Activated CD4-positive, alpha-beta T cell treated with anti-CD3 and anti-CD28 coated beads, Interleukin-2, amount 50 U/mL, for 16 hours (primary cell): ENCODE results near the gene IFIT5.
"Not testable (repeated sequence)": the region's sequence is repeated elsewhere in the genome, so short reads cannot be mapped to it uniquely, and the experiment has no call there.

Experiments used
- DNase-seq: peaks from one replicate; pipeline ENCODE4 v3.0.0-alpha.2; 2020

Gene IFIT5, protein sequence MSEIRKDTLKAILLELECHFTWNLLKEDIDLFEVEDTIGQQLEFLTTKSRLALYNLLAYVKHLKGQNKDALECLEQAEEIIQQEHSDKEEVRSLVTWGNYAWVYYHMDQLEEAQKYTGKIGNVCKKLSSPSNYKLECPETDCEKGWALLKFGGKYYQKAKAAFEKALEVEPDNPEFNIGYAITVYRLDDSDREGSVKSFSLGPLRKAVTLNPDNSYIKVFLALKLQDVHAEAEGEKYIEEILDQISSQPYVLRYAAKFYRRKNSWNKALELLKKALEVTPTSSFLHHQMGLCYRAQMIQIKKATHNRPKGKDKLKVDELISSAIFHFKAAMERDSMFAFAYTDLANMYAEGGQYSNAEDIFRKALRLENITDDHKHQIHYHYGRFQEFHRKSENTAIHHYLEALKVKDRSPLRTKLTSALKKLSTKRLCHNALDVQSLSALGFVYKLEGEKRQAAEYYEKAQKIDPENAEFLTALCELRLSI

DNA sequence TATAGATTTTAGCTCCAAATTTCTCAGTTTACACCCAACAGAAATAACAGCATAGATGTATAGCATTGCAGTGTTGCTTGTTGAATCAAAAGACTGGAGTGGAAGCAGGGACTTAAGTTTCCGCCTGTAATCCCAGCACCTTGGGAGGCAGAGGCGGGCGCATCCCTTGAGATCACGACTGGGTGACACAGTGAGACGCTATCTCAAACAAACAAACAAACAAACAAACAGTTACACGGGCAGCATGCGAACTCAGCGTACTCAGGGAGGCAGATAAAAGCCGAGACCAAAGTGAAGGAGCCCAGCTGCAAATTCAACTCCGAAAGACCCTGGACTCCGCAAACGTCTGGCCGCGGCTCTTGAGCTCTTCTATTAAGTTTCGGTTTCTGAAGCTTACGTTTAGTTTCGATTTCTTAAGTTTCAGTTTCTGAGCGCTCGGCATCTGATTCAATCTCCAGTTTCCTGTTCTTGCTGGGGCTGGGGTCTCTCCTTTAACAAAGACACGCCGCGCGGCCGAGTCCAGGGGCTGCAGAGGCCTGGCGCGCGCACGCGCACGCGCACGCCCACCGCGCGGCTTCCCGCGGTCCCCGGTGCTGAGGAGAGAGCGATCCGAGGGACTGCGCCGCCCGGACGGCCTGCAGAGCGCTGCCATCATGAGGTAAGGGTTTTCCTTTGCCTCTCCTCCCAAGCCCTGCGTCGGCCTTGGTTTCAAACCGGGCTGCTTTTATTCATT is at the start of gene IFIT5:
Gene IFIT5 (plus strand): TSS at position 423 of the 733 bp plus-strand sequence. CDS start 231 bp downstream, at position 654.
- DNase-seq: peak; percentile 63

DNA sequence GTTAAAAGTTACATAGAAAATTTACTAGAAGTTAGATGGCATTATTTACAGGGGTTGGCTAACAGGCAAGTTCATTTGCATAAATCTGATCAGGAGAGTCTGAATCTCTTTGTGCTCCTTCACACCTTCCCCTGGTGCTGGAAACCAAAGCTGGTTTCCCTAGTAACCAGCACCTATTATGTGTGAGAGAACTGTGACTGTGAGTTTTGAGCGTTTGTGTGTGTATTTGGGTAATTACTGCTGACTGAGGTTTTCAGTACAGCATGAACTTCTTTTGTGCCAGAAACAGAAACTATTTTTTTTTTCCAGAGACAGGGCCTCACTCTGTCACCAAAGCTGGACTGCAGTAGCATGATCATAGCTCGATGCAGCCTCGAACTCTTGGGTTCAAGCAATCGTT is 46.8 kb upstream of the IFIT5 start:
- DNase-seq: peak; percentile 30

DNA sequence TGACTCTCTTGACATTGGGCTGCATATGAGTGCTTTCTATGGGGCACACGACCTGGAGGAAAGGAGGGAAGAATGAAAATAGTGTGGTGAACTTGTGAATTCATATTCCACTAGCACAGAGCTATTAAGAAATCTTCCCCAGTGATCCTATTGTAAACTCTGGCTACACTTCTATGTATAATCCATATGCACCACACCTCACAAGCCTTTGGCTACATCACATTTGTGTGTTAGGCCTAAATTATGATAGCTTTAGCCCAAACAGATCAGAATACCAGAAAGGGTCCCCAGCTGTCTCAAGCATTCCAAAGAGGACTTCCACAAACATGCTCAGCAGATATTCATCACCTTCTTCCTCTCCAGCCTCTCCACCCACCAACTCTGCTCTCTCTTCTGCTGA is 46.2 kb upstream of the IFIT5 start:
- no peak for DNase-seq

DNA sequence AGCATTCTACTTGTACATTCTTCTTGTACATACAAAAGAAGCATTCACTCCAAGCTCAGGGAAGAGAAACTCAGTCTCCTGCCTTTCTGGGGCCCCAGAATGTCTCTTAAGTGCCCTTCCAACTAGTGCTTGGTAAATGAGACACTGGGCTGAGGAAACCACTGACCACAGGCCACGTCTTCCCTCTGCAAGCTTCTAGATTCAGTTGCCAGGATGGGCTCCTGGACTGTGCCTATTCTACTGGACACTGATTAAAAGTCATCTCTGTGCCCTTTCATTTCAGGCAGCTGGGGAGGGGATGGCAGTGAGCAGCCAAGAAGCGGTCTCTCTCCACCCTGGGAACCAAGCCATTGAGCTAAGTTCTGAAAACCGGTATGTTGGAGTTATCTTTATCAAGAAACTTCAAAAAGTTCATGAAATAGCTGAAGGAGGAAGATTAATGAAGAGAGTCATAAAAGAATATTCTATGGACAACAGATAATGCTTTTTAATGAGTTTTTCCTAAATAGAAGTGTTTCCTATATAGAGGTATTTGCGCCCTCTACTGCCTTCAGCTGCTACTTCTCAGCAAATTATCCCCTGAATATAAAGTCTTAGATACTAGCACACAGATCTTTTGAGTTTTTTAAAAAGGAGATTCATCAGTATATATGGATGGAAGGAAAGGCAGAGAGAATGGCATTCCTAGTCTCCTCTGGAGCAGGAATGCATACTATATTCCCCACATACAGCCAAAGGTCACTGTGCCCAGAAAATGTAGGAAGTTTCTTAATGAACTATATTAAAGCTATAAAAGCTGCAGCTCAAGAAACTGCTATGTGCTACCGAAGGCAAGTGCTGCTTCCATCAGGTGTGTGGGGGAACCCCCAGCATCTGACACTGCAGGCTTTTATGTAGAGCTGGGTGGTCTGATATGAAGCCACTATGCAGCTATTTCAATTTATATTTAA is 44.9 kb upstream of the IFIT5 start:
- DNase-seq: no peak

DNA sequence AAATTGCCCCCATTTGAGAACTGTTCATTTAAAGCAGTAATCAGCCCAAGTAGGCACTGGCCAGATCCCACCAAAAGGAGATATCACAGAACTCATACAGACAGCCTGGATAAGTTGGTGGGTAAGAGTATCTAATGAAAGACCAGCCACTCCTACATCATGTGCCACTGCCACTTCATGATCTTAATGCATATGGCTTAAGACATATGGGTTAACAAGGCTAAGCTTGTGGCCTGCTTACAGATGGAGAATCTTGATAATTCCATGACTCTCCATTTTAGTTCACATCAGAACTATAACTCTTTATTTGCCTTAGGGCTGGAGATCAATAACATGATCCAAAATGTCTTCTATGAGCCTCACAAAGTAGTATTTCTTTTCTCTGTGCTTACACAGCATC is 43.3 kb upstream of the IFIT5 start:
- no peak for DNase-seq

DNA sequence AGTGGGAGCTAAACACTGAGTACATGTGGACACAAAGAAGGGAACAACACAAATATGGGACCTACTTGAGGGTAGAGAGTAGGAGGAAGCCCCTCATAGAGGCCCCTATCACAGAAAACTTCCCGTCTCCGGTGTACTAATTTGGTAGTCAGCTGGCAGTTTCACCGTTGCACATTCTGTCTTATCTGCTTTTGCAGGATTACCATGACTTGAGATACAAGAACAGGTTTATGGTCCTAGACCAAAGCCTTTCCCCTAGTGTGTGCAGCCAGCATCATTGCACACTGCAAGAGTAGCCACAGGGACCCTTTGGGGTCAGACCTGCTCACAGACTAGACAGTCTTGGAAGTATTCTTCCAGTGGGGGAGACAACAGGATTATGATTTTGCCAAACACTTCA is 42.4 kb upstream of the IFIT5 start:
- DNase-seq: no peak

DNA sequence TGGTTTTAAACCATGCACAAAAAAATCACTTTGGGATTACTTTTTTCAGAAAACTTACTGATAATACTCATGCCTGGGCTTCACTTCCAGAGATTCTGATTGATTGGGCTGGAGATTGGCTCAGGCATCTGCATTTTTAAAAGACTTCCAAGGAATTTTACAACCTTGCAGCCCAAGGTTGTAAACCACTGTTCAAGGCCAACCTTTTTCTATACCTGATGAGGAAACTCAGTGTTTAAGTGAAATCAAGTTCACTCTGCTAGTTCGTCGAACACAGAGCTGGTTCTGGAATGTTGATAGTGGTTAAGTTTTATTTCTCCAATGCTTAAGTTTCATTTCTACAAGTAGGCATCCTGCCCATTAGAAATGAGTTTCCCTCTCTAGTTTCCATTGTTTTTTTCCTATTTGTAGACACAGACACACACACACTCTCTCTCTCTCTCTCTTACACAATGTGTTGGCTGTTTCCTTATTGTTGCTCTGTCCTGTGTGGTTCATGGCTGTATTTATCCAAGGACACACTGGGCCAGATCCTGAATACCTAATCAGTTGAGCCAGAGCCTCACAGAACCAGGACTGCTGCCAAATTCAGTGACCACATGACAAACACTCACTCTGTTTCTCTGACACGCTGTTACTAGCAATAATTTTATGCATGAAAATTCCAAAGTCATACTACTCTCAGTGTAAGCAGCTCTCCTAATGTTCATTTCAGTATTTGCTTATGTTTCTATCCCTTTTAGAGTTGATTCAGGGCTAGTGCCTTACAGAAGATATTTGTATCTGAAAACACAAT is 40.3 kb upstream of the IFIT5 start:
- no peak for DNase-seq

DNA sequence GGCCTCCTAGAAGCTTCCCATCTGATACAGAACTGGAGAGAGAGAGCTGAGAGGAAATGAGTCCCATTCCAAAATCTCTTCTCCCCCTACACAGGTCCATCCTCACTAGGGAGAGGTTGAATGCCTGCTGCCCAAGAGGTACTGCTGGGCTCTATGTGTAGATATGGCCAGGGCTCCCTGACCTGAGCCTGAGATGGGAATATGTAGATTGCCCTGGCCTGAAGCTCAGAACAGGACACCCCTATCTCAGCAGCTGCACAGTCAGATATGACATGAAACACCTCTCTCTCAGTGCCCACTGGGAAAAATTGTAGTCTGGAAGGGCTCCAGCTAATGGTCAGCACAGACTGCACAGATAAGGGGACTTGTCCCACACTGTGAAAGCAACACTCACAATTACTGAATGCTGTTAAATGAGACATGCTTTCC is 39.6 kb upstream of the IFIT5 start:
- DNase-seq: no peak

DNA sequence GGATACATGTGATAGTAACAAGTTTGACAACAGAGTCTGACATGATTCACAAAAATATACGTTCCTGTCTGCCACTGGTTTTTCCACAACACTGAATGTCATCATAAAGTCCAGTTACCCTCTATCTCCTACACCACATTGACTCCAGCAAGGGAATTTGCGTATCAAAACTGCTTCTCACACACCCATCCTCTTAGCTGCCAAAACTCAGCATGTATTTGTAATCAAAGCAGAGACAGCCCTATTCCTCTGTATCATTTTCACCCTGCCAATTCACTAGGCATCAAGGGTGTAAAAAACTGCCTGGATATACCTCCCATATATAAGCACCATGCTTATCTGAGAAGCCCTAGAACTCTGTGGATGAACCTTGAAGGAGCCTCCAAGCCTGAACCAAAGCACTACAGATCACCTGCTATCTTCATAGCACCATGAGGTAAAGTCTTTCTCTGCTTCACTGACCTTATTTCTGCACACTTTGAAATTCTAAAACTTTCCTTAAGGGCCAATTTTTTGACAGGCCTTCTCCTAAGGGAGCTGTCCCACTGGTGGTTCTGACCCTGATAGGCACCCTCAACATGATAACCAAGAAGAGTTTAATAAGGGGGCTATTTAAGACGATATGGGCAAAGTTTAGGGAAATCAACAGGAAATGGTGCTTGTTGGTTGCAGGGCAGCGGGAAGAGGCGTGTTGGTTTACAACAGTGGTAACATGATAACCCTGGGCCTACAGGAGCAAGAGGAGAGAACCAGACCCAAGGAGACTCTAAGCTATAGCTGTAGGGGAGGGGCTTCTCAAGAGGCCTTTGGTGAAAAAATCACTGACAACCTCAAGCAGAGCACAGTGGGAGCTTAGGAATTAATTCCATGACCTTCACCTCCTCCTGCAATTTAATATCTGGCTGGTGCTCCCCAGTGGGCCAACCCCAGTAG is 36.4 kb upstream of the IFIT5 start, which contains the start of gene IFIT1B:
Gene IFIT1B (plus strand): TSS at position 352 of the 933 bp plus-strand sequence. CDS start 80 bp downstream, at position 432.
- DNase-seq: no peak

DNA sequence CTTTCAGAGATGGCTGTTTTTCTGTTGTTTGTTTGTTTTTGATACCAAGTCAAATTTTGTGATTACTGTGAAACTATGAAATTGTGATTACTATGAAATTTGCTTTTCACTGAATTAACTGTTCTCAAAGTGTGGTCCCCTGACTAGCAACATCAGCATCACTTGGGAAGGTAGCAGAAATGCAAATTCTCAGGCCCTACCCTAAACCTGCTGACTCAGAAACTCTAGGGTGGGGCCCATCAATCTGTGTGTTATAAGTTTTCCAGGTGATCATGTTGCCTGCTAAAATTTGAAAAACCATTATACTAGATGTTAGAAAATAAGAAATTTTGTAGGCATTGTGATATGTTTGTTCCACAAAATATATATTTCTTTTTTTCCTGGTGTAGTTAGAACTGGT is 35.3 kb upstream of the IFIT5 start:
- DNase-seq: no peak

DNA sequence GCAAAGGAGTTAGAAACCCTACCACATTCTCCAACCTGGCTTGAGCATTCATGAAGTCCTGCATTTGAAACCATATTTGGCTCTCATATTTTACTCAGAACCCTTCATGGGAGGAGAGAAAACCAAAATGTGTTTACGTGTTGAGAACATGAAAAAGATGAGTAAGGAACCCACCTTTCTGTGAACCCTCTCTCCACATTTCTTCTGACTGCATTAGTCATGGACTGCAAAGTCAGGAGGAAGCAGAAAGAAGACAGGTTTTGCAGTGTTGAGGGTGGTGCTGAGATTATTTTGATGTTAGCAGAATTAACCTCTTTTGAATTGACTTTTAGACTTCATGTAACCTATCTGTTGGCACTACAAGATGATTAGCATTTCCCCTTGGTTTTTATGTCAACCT is 31.6 kb upstream of the IFIT5 start:
- no peak for DNase-seq

DNA sequence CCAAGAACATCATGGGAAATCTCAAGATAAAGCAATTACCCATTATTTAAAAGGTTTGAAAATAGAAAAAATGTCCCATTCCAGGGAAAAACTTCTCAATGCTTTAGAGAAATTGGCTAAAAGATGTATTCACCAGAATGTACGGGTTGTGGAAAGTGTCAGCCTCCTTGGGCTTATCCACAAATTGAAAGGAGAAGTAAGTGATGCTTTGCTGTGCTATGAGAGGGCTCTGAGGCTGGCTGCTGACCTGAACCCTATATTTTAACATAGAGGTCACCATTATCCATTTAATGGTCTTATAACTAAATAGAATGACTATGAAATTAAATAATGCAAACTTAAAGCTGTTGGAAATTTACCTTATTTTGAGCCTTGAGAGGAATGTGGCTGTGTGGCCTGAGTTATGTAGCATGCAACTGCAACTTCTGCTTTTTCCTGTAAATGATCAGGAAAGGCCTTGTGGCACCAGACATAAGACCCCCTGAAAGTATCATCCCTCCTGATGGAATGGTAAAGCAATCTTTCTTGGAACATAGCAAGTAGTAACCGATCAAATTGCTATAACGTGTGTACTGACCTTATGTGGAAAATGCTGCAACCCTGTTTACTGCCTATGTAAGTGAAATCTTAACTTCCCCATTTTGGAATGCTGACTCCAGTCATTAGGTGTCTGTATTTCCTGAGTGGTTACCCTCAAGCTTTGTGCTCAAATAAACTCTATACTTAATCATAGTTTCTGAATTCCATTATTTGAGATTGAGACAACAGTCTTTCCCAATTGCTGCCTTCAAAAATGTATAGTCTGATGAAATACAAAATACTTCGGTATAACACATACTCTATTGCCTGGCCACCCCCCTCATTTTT is 29.7 kb upstream of the IFIT5 start:
- DNase-seq: no peak

DNA sequence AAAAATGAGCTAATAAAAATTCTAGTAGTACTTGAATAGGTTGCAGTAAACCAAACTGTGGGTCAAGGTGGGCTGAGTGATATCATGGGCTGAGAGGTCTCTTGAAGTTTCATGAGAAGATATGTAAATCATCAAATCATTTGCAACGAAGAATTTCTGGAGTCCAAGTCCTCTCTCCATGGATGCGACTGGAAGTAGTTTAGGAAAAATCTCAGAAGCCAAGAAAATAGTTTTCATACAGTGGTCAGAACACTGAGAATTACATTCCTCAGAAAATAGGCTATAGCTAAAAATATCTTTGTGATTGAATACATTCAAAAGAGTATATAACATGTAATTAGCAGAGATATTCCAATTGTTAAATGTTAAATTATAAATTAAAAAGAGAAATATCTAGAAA is 25.6 kb upstream of the IFIT5 start:
- no peak for DNase-seq

DNA sequence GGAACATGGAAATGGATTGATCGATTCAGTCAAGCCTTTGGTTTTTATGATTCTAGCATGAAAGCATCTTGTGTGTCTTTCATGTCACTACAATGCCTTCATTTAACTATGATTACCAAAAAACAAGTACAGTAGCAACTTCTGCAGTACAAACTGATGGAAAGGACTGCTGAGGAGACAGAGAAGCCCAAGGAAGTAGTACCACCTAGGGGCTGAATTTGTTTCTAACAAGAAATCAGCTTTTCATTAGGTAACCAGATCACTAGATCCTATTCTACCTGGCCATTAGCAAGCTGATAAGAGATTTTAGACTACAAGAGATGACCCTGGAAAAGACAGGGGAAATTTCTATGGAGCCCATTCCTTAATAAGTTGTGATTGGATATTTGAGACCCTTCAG is 25.1 kb upstream of the IFIT5 start:
- DNase-seq: no peak

DNA sequence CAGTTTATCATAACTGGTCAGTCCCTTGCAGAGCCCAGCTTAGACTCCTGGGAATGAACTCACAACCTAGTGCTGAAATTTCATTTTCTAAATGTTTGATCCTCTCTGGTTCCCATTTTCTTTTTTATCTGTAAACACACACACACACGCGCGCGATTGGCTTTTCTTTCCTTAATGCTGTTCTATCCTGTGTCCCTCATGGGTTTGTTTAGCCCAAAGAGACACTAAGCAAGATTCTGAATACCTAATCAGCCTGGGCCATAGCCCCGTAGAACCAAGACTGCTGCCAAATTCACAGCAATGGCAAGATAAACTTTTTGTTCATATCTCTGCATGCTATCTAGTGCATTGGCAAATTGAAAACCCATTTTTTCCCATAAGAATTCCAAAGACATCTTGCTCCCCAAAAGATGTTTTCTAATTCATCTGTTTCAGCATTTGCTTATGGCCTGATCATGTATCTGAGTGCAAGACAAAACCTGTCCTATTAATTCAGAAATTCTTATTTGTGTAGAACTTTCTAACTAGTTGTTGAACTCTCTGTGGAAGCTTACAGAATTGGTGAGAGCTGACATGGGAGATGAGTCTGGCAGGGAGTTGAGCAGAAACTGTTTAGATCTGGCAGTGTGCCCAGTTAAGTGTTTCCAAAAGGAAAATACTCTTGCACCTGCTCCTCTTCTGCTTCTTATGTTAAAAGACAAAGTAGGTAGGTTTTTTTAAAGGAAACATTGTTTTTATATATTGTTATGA is 23.7 kb upstream of the IFIT5 start:
- DNase-seq: no peak

DNA sequence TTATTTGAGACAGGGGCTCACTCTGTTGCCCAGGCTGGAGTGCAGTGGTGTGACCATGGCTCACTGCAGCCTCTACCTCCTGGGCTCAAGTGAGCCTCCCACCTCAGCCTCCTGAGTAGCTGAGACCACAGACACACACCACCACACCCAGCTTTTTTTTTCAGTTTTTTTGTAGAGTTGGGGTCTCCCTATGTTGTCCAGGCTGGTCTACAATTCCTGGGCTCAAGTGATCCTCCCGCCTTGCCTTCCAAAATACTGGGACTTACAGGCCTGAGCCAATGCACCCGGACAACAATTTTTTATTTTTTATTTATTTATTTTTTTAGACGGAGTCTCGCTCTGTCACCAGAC is 23.2 kb upstream of the IFIT5 start:
- DNase-seq: not testable (repeated sequence)

DNA sequence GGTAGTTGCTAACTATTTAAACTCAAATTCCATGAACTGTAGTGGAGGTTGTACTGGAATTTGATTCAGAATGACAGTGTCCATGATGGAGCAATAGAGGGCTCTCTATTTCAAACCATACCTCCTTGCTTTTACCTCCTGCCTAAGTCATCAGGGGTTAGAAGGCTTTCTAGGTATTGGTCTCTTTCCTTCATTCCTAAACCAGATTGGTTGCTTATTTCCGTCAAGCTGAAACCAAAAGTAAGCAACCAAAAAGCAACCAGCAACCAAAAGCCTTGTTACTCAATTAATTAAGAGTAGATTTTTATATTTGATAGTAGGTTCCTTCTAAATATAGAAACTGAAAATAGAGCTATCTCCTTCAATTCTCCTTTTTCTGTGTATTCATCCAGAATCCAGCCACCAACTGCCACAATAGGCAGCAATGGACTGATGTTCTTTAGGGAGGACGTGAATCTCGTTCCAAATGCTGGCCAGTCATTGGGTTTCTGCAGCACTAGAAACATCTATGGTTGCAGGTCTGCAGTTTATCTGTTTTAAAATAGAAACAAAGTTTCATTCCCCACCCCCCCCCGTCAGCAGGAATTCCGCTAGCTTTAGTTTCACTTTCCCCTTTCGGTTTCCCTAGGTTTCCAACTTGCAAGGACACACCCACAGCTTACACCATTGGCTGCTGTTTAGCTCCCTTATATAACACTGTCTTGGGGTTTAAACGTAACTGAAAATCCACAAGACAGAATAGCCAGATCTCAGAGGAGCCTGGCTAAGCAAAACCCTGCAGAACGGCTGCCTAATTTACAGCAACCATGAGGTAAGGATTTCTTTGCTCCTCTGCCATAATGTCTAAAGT is 22.2 kb upstream of the IFIT5 start, which contains the start of gene IFIT1:
Gene IFIT1 (plus strand): TSS at position 717 of the 850 bp plus-strand sequence. CDS start 90 bp downstream, at position 807.
- peak; percentile 46 for DNase-seq

DNA sequence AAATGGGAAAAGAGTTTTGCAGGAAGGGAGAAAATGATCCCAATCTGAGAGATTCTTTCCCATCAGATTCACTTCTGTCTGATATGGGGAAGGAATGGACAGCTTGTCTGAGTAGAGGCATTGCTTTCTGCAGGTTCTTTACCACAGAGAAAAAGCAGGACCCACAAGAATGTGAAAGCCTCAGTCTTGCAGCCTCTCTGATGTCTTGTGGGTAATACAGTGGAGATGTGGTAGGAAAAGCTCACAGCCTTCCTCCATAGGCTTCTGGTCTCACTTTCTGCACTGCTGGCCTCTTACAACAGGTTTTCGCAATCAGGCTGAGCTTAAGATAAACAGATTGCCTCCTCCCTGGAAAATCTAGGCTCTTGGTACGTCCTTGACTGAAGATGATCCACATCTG is 21.4 kb upstream of the IFIT5 start:
- DNase-seq: no peak
